ENCODE results near the gene KIFC3. TPM values are rescaled to one million over a fixed set of nuclear protein-coding genes. Genes with fewer than 3 reads are reported as not detected.

Gene KIFC3
- total and polyA plus RNA-seq, 2 of the 13 experiments (the other 11 are each of a cell fraction or from before 2014, with no cell fraction given) = 42.1 to 45.3 TPM

DNA sequence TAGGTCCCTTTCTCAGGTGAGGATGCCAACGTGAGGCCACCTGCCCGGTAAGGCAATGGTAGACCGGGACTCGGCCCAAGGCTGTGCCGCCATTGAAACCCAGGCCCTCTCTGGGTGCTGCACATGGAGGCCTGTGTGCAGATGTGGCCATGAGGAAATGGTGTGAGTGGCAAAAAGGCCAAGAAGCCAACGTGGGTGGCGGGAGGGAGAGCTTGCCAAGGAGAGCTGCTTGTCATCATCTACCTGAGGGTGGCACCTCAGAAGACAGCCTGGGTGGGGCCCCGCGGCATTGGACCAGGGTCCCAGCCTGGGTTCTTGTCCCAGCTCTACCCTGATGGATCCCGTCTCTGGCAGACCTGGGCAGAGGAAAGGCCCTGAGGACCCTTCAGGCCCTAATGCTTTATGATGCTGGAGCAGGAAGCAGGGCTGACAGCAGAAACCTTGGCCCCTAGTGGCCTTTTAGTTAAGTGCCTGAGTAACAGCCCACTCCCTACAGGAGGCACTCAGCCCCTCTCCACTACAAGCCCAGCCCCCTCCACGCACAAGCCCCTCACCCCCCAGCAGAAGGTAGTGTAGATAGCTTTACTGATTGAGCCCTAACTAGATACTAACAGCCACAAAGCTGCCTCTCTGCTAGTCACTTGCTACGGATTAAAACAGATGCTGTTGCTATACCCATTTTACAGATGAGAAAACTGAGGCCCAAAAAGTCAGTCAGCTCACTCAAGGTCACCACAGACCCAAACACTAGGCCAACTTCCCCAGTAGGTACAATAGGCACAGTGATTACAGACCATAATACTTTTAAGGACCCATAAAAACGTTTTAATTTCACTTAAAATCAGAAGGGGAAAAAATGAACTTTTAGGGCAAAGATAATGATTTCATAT is 26.2 kb upstream of the KIFC3 start:
- Histone ChIP-seq H2AFZ (ENCODE audit: low read length) (no peak overlapping the region), H3K4me1 (ENCODE audit: insufficient read depth, low read length) (peaks cover 75% of the 10 kb centered on the region), H4K20me1 (ENCODE audit: insufficient read depth, low read length) (no peaks in the 10 kb centered on the region), H3K9me3 (ENCODE audit: low read length) (no peaks in the 10 kb centered on the region), H3K4me2 (ENCODE audit: low read depth, low read length) (peak overlapping the region; percentile 91; the same call in 1 of the 2 replicates), H3K27me3 (ENCODE audit: control insufficient read depth in 1 of 2, insufficient read depth in 2 of 2, low read length in 2 of 2) (no peaks in the 10 kb centered on the region), H3K4me3 (replicated peaks in 1 of 3; ENCODE audit: insufficient read depth in 1 of 3, low read depth in 2 of 3, low read length in 3 of 3) (peak overlapping the region in 1 of 3 experiments; percentile 6; a peak in 1 of 6 replicates), H3K36me3 (replicated peaks in 1 of 2; ENCODE audit: control insufficient read depth in 1 of 2, insufficient read depth in 2 of 2, low read length in 2 of 2) (no peaks in the 10 kb centered on the region), H3K79me2 (ENCODE audit: insufficient read depth, low read length) (no peaks in the 10 kb centered on the region), H3K27ac (ENCODE audit: extremely low read length, insufficient read depth, low read length) (no peak overlapping the region), H3K9ac (ENCODE audit: insufficient read depth, low read depth, low read length) (no peak overlapping the region)
- FAIRE-seq (no peak), DNase-seq (ENCODE audit: low spot score) (no peak), ATAC-seq (no peak)
- ChIA-PET CTCF (ENCODE audit: low intra/inter-chr PET ratio, low total read pairs) (no interaction called here), POLR2A (interaction anchor here (0.6 to 4.2 kb wide), 5 partner anchors 12 to 66 kb away, joined by 3 to 22 read pairs (median 6); partner anchors contain the start of gene KIFC3)
- in situ Hi-C loops (cut with HindIII; ENCODE audit: extremely low pct_ligation_motif_present, low pct_unique_long_range_greater_than_20kb) = no loop called here
- intact Hi-C loops (cut with micrococcal nuclease; ENCODE audit: unreplicated experiment) = no loop called here
- BruUV-seq (replicated peaks) = no TSS peak
- 82% methylated on average over 12 of the region's 13 CpGs for WGBS (ENCODE audit: low lambda C conversion rate)
- no peak for TF ChIP-seq KAT2B (IDR thresholded peaks at IDR 0.05; ENCODE audit: borderline replicate concordance, low read depth, low read length)
- no peak for TF ChIP-seq ZNF496 (CRISPR knock-in tag; IDR thresholded peaks at IDR 0.05; ENCODE audit: insufficient replicate concordance)
- TF ChIP-seq ZNF263 (CRISPR knock-in tag; IDR thresholded peaks at IDR 0.05) = no peak; the same call in 1 of the 2 replicates
- TF ChIP-seq NFE2 (CRISPR knock-in tag; IDR thresholded peaks at IDR 0.05) = no peak
- TF ChIP-seq, protein P1, sequence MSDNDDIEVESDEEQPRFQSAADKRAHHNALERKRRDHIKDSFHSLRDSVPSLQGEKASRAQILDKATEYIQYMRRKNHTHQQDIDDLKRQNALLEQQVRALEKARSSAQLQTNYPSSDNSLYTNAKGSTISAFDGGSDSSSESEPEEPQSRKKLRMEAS (IDR thresholded peaks at IDR 0.05) = no peak
- 0 out of 2 replicates have a peak, but pooled peaks have one; percentile 32 for TF ChIP-seq HDAC1 (CRISPR knock-in tag; IDR thresholded peaks at IDR 0.05)
- no peak for TF ChIP-seq ZNF431 (CRISPR knock-in tag; IDR thresholded peaks at IDR 0.05; ENCODE audit: borderline replicate concordance, low read depth)
- TF ChIP-seq BCL3 (CRISPR knock-in tag; IDR thresholded peaks at IDR 0.05) = 0 out of 2 replicates have a peak, but pooled peaks have one; percentile 17
- TF ChIP-seq BRD4 (CRISPR knock-in tag; IDR thresholded peaks at IDR 0.05) = no peak
- TF ChIP-seq ZNF335 (CRISPR knock-in tag; IDR thresholded peaks at IDR 0.05) = no peak
- TF ChIP-seq BORCS8-MEF2B (CRISPR knock-in tag; IDR thresholded peaks at IDR 0.05) = no peak
- no peak for TF ChIP-seq JUNB (CRISPR knock-in tag; IDR thresholded peaks at IDR 0.05; ENCODE audit: borderline replicate concordance)
- TF ChIP-seq BHLHE40 (IDR thresholded peaks at IDR 0.05; ENCODE audit: low read length) = no peak
- TF ChIP-seq ZNF280B (CRISPR knock-in tag; IDR thresholded peaks at IDR 0.05; ENCODE audit: borderline replicate concordance) = 0 out of 2 replicates have a peak, but pooled peaks have one; percentile 28
- peak; percentile 99 for TF ChIP-seq ZNF629 (CRISPR knock-in tag; conservative IDR thresholded peaks at IDR 0.05)
- TF ChIP-seq ZNF737 (CRISPR knock-in tag; IDR thresholded peaks at IDR 0.05; ENCODE audit: borderline replicate concordance) = no peak
- TF ChIP-seq KAT7 (CRISPR knock-in tag; IDR thresholded peaks at IDR 0.05; ENCODE audit: borderline replicate concordance) = no peak
- TF ChIP-seq ZUFSP (CRISPR knock-in tag; IDR thresholded peaks at IDR 0.05; ENCODE audit: borderline replicate concordance) = no peak

All from HepG2 (cell line).